Measurements from ENCODE around the gene OLR1. TPM values are rescaled to one million over a fixed set of nuclear protein-coding genes. Genes with fewer than 3 reads are reported as not detected.

OLR1 gene
- total RNA-seq, 1 donor from 2014 or later, result 0.19 TPM

DNA sequence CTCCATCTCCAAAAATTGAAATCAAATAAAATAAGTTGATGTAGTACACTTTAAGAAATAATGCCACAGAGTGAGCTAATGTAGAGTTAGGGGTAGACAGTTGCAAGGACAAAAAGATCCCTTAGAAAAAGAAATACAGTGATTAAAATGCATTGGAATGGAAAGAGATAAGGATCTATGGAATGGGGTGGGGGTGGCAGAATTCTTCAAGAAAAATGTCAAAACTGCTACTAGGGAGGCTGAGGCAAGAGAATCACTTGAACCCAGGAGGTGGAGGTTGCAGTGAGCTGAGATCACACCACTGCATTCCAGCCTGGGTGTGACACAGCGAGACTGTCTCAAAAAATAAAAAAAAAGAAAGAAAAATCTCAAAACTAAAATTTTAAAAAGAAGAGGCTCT is 6.5 kb downstream of the OLR1 start:
- Mint-ChIP-seq H3K4me3 (no peak overlapping the region), H3K4me1 (ENCODE audit: unreplicated experiment) (no peaks in the 10 kb centered on the region), H3K27me3 (no peaks in the 10 kb centered on the region), H3K36me3 (no peaks in the 10 kb centered on the region), H3K27ac (no peak overlapping the region), H3K9me3 (no peaks in the 10 kb centered on the region)
- TF ChIP-seq, protein P1, sequence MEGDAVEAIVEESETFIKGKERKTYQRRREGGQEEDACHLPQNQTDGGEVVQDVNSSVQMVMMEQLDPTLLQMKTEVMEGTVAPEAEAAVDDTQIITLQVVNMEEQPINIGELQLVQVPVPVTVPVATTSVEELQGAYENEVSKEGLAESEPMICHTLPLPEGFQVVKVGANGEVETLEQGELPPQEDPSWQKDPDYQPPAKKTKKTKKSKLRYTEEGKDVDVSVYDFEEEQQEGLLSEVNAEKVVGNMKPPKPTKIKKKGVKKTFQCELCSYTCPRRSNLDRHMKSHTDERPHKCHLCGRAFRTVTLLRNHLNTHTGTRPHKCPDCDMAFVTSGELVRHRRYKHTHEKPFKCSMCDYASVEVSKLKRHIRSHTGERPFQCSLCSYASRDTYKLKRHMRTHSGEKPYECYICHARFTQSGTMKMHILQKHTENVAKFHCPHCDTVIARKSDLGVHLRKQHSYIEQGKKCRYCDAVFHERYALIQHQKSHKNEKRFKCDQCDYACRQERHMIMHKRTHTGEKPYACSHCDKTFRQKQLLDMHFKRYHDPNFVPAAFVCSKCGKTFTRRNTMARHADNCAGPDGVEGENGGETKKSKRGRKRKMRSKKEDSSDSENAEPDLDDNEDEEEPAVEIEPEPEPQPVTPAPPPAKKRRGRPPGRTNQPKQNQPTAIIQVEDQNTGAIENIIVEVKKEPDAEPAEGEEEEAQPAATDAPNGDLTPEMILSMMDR (conservative IDR thresholded peaks at IDR 0.05), result no peak
- DNase-seq (ENCODE audit: extremely low spot score, unreplicated experiment), result no peak

GRCh38 chr12:10163084-10163483 is 8.8 kb downstream of the OLR1 start:
- Mint-ChIP-seq H3K4me3 (no peak overlapping the region), H3K27ac (no peak overlapping the region), H3K36me3 (no peaks in the 10 kb centered on the region), H3K4me1 (ENCODE audit: unreplicated experiment) (no peaks in the 10 kb centered on the region), H3K27me3 (no peaks in the 10 kb centered on the region), H3K9me3 (no peaks in the 10 kb centered on the region)
- no peak for DNase-seq (ENCODE audit: extremely low spot score, unreplicated experiment)
- TF ChIP-seq, protein P1 (conservative IDR thresholded peaks at IDR 0.05), result no peak

DNA sequence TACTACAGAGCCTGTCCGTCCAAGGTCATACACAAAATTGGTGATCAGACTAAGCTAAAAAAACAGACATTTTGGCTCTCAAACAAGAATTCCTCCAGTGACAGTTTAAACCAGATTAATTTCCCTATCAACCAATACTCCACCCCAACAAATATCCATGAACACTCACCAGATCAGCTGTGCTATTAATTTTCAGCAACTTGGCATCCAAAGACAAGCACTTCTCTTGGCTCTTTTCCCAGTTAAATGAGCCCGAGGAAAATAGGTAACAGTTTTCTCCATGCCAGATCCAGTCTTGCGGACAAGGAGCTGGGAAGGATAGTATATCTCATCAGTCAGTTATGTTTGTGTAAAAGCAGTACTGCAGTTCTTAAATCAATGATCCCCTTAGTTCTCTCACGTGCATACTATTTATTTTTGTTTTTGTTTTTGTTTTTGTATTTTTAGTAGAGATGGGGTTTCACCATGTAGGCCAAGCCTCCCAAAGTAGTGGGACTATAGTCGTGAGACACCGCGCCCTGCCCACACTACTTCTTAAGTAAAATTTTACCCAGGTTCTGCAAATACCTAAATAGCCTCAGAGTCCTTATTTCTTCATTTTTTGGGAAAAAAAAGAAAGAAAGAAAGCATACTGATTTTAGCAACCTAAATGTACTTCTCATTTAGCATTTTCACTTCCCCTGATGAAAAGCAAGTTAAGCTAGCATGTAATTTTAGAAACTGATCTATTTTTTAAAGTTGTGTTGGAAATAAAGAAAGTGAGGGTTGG is 11.1 kb downstream of the OLR1 start:
- TF ChIP-seq, protein P1 (conservative IDR thresholded peaks at IDR 0.05), result no peak
- H3K9me3 Mint-ChIP-seq, result no peaks in the 10 kb centered on the region
- peak overlapping the region; percentile 3 for H3K27ac Mint-ChIP-seq
- DNase-seq (ENCODE audit: extremely low spot score, unreplicated experiment), result no peak
- no peaks in the 10 kb centered on the region for H3K4me1 Mint-ChIP-seq (ENCODE audit: unreplicated experiment)
- no peaks in the 10 kb centered on the region for H3K36me3 Mint-ChIP-seq
- no peaks in the 10 kb centered on the region for H3K27me3 Mint-ChIP-seq
- no peak overlapping the region for H3K4me3 Mint-ChIP-seq

DNA sequence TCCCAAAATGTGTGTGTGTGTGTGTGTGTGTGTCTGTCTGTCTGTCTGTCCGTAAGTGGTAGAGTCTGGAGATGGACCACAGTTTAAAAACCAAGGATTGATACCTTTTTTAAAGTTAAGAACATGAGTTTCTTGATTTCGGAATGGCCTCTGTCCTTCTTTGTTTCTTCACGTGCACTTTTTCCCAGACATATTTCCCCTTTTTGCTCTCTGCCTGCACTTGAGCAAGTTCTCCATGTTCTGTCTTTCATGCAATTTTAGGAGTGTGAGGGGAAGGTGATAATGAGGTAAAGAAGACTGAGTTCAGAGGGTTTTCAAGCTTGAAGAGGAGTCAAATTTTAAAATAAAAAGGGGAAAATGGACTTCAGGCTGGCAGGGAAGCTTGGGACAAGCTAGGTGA is 12.7 kb downstream of the OLR1 start:
- Mint-ChIP-seq H3K4me3 (no peak overlapping the region), H3K27ac (no peak overlapping the region), H3K4me1 (ENCODE audit: unreplicated experiment) (no peaks in the 10 kb centered on the region), H3K27me3 (no peaks in the 10 kb centered on the region), H3K36me3 (no peaks in the 10 kb centered on the region), H3K9me3 (no peaks in the 10 kb centered on the region)
- no peak for DNase-seq (ENCODE audit: extremely low spot score, unreplicated experiment)
- TF ChIP-seq, protein P1 (conservative IDR thresholded peaks at IDR 0.05), result no peak

GRCh38 chr12:10158406-10158805 is 13.5 kb downstream of the OLR1 start:
- TF ChIP-seq, protein P1 (conservative IDR thresholded peaks at IDR 0.05), result no peak
- peaks cover 4% of the 10 kb centered on the region for H3K4me1 Mint-ChIP-seq (ENCODE audit: unreplicated experiment)
- no peaks in the 10 kb centered on the region for H3K36me3 Mint-ChIP-seq
- no peak overlapping the region for H3K4me3 Mint-ChIP-seq
- H3K27ac Mint-ChIP-seq, result no peak overlapping the region
- H3K27me3 Mint-ChIP-seq, result peaks cover 3% of the 10 kb centered on the region
- H3K9me3 Mint-ChIP-seq, result no peaks in the 10 kb centered on the region
- no peak for DNase-seq (ENCODE audit: extremely low spot score, unreplicated experiment)
